NB4 (cell line): Measurements from ENCODE around the gene ATG9B.

Experiments used
- DNase-seq: peaks from one replicate; pipeline ENCODE4 v3.0.0; 2010; ENCODE audit warnings: low read depth
- H3K4me3 ChIP-seq: one replicate; pipeline ENCODE4 v1.5.1; 2011; ENCODE audit warnings: mild to moderate bottlenecking, low read depth, low read length, moderate library complexity
- MYC ChIP-seq: IDR thresholded peaks from 2 replicates; pipeline ENCODE4 v1.6.1; 2011; ENCODE audit warnings: low read depth, low read length
- POLR2A ChIP-seq: IDR thresholded peaks from 2 replicates; pipeline ENCODE4 v1.6.1; 2011; ENCODE audit warnings: mild to moderate bottlenecking; ENCODE audit not compliant: insufficient read length; ENCODE audit errors: extremely low read depth
- TF ChIP-seq, protein P1 (sequence below): IDR thresholded peaks from one replicate; pipeline ENCODE4 v1.5.1; 2012; ENCODE audit warnings: low read depth, low read length
- TF ChIP-seq, protein P2 (sequence below): IDR thresholded peaks from 2 replicates; pipeline ENCODE4 v1.6.1; 2011; ENCODE audit warnings: low read depth, low read length

ATG9B gene

GRCh38 chr7:151016505-151016904 is 7.8 kb downstream of the ATG9B start:
- TF ChIP-seq, protein P1, sequence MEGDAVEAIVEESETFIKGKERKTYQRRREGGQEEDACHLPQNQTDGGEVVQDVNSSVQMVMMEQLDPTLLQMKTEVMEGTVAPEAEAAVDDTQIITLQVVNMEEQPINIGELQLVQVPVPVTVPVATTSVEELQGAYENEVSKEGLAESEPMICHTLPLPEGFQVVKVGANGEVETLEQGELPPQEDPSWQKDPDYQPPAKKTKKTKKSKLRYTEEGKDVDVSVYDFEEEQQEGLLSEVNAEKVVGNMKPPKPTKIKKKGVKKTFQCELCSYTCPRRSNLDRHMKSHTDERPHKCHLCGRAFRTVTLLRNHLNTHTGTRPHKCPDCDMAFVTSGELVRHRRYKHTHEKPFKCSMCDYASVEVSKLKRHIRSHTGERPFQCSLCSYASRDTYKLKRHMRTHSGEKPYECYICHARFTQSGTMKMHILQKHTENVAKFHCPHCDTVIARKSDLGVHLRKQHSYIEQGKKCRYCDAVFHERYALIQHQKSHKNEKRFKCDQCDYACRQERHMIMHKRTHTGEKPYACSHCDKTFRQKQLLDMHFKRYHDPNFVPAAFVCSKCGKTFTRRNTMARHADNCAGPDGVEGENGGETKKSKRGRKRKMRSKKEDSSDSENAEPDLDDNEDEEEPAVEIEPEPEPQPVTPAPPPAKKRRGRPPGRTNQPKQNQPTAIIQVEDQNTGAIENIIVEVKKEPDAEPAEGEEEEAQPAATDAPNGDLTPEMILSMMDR, result no peak
- TF ChIP-seq POLR2A (no peak), MYC (no peak)
- TF ChIP-seq, protein P2, sequence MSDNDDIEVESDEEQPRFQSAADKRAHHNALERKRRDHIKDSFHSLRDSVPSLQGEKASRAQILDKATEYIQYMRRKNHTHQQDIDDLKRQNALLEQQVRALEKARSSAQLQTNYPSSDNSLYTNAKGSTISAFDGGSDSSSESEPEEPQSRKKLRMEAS, result no peak
- no peak for DNase-seq

DNA sequence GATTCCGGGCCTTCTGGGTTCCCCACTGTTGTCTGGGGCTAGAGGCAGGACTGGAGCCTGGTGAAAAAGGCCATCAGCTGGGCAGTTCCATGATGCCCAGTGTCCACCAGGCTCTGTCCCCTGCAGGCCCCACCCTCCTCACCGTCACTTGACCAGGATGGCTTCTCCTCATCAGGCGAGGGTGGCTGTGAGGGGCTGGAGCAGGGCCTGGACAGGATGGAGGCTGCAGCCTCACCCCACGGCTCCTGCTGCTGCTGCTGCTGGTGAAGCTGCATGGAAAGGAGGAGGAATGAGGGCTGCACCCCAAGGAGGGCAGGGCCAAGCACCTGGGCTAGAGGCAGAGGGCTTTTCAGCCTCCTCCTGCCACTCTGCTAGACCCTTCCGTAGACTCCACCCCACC is 8.3 kb downstream of the ATG9B start:
- DNase-seq, result no peak
- H3K4me3 ChIP-seq, result no peak overlapping the region
- no peak for TF ChIP-seq POLR2A
- TF ChIP-seq, protein P2, result no peak
- TF ChIP-seq, protein P1, result no peak
- TF ChIP-seq MYC, result no peak

More at GRCh38 chr7:151016505-151016904, 7.8 kb downstream of the ATG9B start:
- no peak overlapping the region for H3K4me3 ChIP-seq

DNA sequence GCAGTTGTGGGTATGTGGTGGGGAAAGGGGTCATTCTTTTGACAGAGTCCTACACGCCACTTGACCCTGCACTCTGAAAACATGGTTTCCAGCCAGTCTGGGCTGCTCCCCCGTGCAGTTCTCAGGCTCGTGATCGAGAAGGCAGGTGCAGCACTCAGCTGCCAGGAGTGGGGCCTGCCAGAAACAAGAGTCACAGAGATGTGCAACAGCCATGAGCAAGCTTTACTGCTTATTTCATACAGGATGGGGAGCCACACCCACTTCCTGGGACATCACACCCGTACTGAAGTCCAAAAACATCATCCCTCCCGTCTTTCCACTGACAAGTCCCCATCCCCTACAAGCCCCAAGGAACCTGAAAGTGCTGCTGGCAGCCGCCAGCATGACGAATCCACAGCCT is 9.3 kb downstream of the ATG9B start:
- no peak for DNase-seq
- no peak overlapping the region for H3K4me3 ChIP-seq
- no peak for TF ChIP-seq POLR2A
- TF ChIP-seq, protein P1, result no peak
- TF ChIP-seq, protein P2, result no peak
- TF ChIP-seq MYC, result no peak

DNA sequence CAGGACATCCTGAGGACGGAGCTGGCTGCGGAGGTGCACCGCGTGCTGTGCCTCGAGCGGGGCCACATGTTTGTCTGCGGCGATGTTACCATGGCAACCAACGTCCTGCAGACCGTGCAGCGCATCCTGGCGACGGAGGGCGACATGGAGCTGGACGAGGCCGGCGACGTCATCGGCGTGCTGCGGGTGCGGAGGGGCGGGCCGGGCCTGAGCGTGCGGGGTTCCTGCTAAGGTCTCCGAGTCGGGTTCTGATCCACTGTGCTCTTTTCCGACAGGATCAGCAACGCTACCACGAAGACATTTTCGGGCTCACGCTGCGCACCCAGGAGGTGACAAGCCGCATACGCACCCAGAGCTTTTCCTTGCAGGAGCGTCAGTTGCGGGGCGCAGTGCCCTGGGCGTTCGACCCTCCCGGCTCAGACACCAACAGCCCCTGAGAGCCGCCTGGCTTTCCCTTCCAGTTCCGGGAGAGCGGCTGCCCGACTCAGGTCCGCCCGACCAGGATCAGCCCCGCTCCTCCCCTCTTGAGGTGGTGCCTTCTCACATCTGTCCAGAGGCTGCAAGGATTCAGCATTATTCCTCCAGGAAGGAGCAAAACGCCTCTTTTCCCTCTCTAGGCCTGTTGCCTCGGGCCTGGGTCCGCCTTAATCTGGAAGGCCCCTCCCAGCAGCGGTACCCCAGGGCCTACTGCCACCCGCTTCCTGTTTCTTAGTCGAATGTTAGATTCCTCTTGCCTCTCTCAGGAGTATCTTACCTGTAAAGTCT is 10.4 kb downstream of the ATG9B start:
- peak; percentile 60 for DNase-seq
- peak overlapping the region; percentile 3 for H3K4me3 ChIP-seq
- TF ChIP-seq, protein P1, result no peak
- TF ChIP-seq MYC (no peak), POLR2A (no peak)
- TF ChIP-seq, protein P2, result no peak

- DNase-seq, result no peak
- no peak for TF ChIP-seq MYC
- TF ChIP-seq, protein P1, result no peak
- TF ChIP-seq, protein P2, result no peak
- no peak overlapping the region for H3K4me3 ChIP-seq
These were observed 10.9 kb downstream of the ATG9B start for GRCh38 chr7:151013356-151013732.
